ENCODE data around the gene PACS2.
"Not testable (repeated sequence)": the region's sequence is repeated elsewhere in the genome, so short reads cannot be mapped to it uniquely, and the experiment has no call there.

Gene PACS2

DNA sequence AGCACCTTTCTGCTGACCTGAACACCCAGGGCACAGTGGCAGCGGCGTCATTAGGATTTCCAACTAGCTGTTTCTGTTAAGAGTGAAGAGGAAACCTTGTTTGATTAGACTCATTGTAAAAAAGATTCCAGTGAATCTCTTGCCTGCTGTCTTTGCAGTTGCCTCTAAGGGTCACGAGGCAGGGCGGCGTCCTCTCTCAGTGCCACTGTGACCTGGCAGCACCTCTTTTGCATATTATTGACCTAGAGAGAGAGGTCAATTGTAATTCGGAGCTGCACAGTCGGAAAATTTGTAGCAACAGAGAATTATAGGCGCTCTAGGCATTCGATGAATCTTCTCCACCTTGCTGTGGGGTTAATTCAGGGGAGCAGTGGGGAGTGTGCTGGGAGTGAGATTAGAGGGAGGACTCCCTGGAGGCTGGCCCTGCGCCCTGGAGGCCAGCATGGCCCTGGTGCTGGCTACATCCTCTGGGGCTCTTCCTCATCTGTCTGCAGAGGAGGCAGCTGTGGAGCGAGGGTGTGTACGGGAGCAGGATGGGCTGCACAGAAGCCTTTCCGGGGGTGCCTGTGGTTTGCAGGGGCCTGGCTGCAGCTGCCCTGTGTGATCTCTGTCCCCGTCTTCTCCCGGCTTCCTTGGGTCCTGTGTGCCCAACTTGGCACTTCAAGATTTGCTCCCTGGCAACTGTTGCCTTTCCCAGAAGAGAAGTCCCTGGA lies 14.3 kb downstream of the PACS2 start:
- no peak for FAIRE-seq
- DNase-seq (ENCODE audit: extremely low spot score, insufficient read length, low read depth): no peak

- DNase-seq (ENCODE audit: extremely low spot score, insufficient read length, low read depth) (no peak), FAIRE-seq (no peak)
Observed at GRCh38 chr14:105329411-105330150, 15.0 kb downstream of the PACS2 start.

GRCh38 chr14:105330491-105330895 lies 15.9 kb downstream of the PACS2 start:
- FAIRE-seq: no peak

DNA sequence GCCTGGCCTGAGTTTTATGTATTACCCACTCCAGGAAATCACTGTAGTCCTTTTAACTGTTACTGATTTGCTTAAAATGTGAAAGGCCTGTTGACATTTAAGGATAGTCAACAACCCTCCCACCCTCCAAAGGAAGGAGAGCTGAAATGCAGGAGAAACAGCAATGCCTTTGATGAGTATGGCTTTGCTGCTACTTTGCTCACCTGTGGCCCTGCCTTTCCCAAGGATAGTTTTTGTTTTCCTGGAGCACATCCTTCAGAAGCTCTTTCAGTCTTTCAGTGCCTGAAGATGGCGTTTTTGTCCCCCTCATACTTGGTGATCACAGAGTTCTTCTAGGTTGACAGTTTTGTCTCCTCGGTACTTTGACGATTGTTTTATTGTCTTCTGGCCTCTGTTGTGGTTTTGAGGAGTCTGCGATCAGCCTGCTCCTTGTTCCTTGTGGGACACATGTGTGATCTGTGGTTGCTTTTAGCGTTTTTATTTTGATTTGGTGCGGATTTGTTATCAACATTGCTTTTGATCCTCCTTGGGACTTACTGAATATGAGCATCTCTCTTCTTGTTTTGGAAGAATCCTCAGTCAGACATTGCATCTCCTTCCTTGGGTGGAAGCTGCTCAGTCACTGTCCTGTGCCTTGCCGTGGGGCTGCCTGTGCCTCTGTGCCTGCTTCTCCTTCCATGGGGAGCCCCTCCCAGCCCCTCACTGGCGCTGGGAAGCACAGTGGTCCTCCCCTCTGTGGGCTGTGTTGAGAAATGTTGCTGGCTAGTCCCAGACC lies 17.2 kb downstream of the PACS2 start:
- DNase-seq (ENCODE audit: extremely low spot score, insufficient read length, low read depth) (no peak), FAIRE-seq (no peak)

More at GRCh38 chr14:105330491-105330895, 15.9 kb downstream of the PACS2 start:
- DNase-seq (ENCODE audit: extremely low spot score, insufficient read length, low read depth): no peak

- FAIRE-seq: no peak
Observed at GRCh38 chr14:105332350-105332874, 17.9 kb downstream of the PACS2 start.

DNA sequence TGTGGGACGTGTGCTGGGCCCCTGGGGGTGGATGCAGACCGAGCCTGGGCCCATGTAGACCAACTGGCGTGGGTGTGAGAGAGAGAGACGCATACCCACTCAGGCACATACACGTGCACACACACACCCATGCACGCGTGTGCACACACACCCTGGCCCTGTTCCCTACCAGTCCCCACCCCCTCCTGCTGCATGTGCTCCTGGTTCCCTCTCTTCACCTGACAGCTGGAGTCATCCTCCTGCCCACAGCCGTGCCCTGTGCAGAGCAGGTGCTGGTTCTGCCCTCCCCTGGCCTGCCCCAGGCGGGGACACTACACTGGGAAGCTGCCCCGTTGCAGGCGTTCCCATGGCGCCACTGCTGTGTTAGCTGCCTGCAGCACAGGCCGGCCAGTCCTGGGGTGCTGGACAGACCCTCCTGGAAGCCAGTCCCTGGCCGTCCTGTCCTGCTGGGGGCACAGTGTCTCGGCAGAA lies 18.5 kb downstream of the PACS2 start:
- FAIRE-seq: no peak
- DNase-seq (ENCODE audit: extremely low spot score, insufficient read length, low read depth): no peak

More at GRCh38 chr14:105332350-105332874, 17.9 kb downstream of the PACS2 start:
- DNase-seq (ENCODE audit: extremely low spot score, insufficient read length, low read depth): no peak

- no peak for FAIRE-seq
- no peak for DNase-seq (ENCODE audit: extremely low spot score, insufficient read length, low read depth)
Observed at GRCh38 chr14:105333613-105334364, 19.2 kb downstream of the PACS2 start.

GRCh38 chr14:105334383-105335230 lies 20.1 kb downstream of the PACS2 start:
- no peak for DNase-seq (ENCODE audit: extremely low spot score, insufficient read length, low read depth)
- FAIRE-seq: no peak

GRCh38 chr14:105335231-105335542 lies 20.6 kb downstream of the PACS2 start:
- not testable (repeated sequence) for DNase-seq (ENCODE audit: extremely low spot score, insufficient read length, low read depth); FAIRE-seq

DNA sequence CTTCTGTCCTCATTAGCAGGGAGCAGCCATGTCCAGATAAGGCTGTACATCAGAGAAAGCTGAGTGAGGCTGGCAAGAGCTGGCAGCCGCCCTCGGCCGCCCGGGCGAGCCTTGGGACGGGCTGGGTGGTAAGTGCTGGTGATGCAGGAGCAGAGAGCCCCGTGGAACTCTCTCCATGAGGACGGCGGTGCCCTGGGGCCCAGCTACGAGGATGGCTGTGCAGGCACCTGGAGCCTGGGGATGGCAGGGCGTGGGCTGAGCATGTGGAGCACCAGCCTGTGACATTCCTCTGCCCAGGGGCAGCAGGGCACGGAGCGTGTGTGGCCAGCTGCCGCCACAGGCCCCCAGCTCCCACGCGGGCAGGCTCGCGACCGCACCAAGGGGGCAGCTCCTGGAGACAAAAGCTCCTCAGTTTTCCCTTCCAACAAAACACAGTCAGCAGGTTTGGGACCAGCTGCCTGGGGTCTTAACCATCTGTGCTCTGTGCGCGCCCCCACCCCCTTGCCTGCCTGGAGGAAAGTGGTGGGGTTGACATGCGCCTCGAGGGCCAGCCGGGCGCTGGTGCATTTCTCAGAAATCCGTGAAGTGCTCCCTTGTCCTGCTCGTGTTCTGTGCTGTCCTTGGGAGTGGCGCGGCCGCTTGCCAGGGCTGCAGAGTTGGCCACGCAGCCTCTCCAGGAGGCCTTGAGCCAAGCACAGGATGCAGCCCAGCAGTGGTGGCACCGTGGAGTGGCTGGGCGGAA lies 21.4 kb downstream of the PACS2 start:
- FAIRE-seq (no peak), DNase-seq (ENCODE audit: extremely low spot score, insufficient read length, low read depth) (no peak)

GRCh38 chr14:105336477-105337287 lies 22.1 kb downstream of the PACS2 start:
- no peak for FAIRE-seq
- no peak for DNase-seq (ENCODE audit: extremely low spot score, insufficient read length, low read depth)

- DNase-seq (ENCODE audit: extremely low spot score, insufficient read length, low read depth) (no peak), FAIRE-seq (no peak)
Observed at GRCh38 chr14:105337433-105337832, 22.9 kb downstream of the PACS2 start.

GRCh38 chr14:105337966-105338741 lies 23.6 kb downstream of the PACS2 start:
- DNase-seq (ENCODE audit: extremely low spot score, insufficient read length, low read depth) (no peak), FAIRE-seq (no peak)

DNA sequence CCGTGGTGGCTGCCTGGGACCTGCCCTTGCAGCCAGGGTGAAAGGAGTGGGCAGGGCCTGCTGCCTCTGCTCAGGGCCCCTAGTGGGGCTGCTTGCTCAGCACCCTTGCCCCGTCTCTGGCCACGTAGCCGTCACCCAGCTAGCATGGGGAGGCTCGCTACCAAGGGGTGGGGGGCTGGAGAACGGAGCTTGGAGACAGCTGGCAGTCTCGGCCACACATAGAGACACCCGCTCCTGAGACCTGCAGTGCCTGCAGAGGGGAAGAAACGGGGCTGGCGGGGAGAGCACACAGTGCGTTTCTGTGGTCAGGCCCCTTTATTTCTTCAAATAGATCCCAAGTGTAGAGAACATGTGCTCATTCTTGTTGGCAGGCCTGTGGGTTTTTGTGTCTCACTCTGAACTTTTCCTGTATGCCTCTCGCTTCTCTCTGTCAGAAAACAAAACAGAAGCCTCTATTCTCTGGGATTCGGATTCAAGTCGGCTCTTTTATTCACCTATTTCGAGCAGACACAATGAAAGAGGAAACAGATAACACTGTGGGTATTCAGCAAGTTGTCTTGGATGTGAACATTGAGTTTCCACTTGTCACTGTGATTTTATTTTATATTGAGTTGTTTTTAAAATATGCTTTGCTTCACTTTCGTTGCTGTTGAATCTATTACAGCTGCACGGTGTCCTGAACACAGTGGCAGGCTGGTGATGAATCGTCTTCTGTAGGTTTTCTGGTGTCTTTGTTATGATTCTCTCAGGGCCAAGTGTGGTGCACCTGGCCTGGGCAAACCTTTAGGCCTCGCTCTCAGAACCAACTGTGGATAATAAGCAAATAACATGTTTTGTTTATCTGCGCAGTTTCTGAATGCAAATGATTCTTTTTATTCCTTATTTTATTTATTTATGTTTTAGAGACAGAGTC lies 26.5 kb downstream of the PACS2 start:
- FAIRE-seq (no peak), DNase-seq (ENCODE audit: extremely low spot score, insufficient read length, low read depth) (no peak)

- DNase-seq (ENCODE audit: extremely low spot score, insufficient read length, low read depth): no peak
Observed at GRCh38 chr14:105343194-105343593, 28.6 kb downstream of the PACS2 start.

DNA sequence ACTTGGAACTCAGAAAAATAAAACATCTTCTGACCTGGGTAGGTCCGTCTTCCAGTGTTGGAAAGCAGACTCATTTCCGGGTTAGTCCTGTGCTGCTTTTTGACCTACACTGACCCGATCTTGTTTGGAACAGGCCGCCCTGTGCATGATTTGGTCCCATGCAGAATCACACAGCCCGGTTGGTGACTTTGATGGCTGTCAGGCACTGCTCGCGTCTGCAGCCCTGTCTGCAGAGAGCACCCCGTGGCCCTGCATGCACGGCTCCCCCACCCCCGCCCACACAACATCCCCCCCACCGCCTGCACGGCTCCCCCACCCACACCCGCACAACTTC lies 31.6 kb downstream of the PACS2 start:
- DNase-seq (ENCODE audit: extremely low spot score, insufficient read length, low read depth) (no peak), FAIRE-seq (no peak)

More at GRCh38 chr14:105343194-105343593, 28.6 kb downstream of the PACS2 start:
- FAIRE-seq: no peak

Measured in GM18507 (cell line).